ENCODE measurements around the gene NR5A1.

NR5A1 gene

GRCh38 chr9:124439686-124440243 lies 67.4 kb downstream of the NR5A1 start:
- no peak for DNase-seq
- no peaks in the 10 kb centered on the region for H3K36me3 ChIP-seq (ENCODE audit: control insufficient read depth in 4 of 4, insufficient read depth in 4 of 4, low read length in 3 of 4)
- peaks cover 0 to 4% (median 0%) of the 10 kb centered on the region in 5 experiments for H3K27me3 ChIP-seq (replicated peaks in 2 of 5; ENCODE audit: control insufficient read depth in 4 of 5, insufficient read depth in 5 of 5, low read length in 4 of 5)
- POLR2A ChIA-PET, result interaction anchor here (0.7 kb wide), 1 partner anchor 57 kb away, joined by 3 read pairs; no protein-coding TSS in a partner anchor
- peaks cover 0 to 10% (median 5%) of the 10 kb centered on the region in 4 experiments for H3K4me1 ChIP-seq (ENCODE audit: control extremely low read depth in 1 of 4, control insufficient read depth in 4 of 4, insufficient read depth in 4 of 4, low read length in 3 of 4)
- CTCF ChIA-PET, result interaction anchor here (1.1 to 1.6 kb wide), 5 partner anchors 10 to 97 kb away, joined by 3 to 9 read pairs (median 4); no protein-coding TSS in a partner anchor
- no peak overlapping the region for H3K27ac ChIP-seq (ENCODE audit: insufficient read depth in 1 of 2, low read depth in 1 of 2, low read length in 2 of 2, poor library complexity in 1 of 2, severe bottlenecking in 2 of 2)
- WGBS (ENCODE audit: insufficient coverage), result 93% methylated on average over 3 of the region's 6 CpGs
- H3K9me3 ChIP-seq (ENCODE audit: control extremely low read depth in 1 of 5, control insufficient read depth in 4 of 5, insufficient read depth in 2 of 5, low read depth in 1 of 5, low read length in 4 of 5), result peaks cover 0 to 5% (median 2%) of the 10 kb centered on the region in 5 experiments
- no peak overlapping the region for H3K4me3 ChIP-seq (ENCODE audit: control insufficient read depth in 1 of 7, extremely low read depth in 1 of 7, insufficient read depth in 4 of 7, low read depth in 2 of 7, low read length in 6 of 7)

- no CpG with 5 or more reads among the region's 1 CpG for WGBS (ENCODE audit: insufficient coverage)
- ChIA-PET CTCF (interaction anchor here (1.3 to 1.6 kb wide), 3 partner anchors 9 to 98 kb away, joined by 4 to 9 read pairs (median 4); no protein-coding TSS in a partner anchor), POLR2A (no interaction called here)
These were observed 68.1 kb downstream of the NR5A1 start for GRCh38 chr9:124439086-124439485.

GRCh38 chr9:124438091-124438490 lies 69.1 kb downstream of the NR5A1 start:
- Histone ChIP-seq H3K4me1 (ENCODE audit: control extremely low read depth in 1 of 4, control insufficient read depth in 4 of 4, insufficient read depth in 4 of 4, low read length in 3 of 4) (peaks cover 0 to 10% (median 5%) of the 10 kb centered on the region in 4 experiments), H3K9me3 (ENCODE audit: control extremely low read depth in 1 of 5, control insufficient read depth in 4 of 5, insufficient read depth in 2 of 5, low read depth in 1 of 5, low read length in 4 of 5) (peaks cover 0 to 5% (median 2%) of the 10 kb centered on the region in 5 experiments), H3K4me3 (ENCODE audit: control insufficient read depth in 1 of 7, extremely low read depth in 1 of 7, insufficient read depth in 4 of 7, low read depth in 2 of 7, low read length in 6 of 7) (no peak overlapping the region), H3K27ac (ENCODE audit: insufficient read depth in 1 of 2, low read depth in 1 of 2, low read length in 2 of 2, poor library complexity in 1 of 2, severe bottlenecking in 2 of 2) (no peak overlapping the region), H3K36me3 (ENCODE audit: control insufficient read depth in 4 of 4, insufficient read depth in 4 of 4, low read length in 3 of 4) (no peaks in the 10 kb centered on the region), H3K27me3 (replicated peaks in 2 of 5; ENCODE audit: control insufficient read depth in 4 of 5, insufficient read depth in 5 of 5, low read length in 4 of 5) (peaks cover 0 to 4% (median 0%) of the 10 kb centered on the region in 5 experiments)
- ChIA-PET POLR2A (no interaction called here), CTCF (interaction anchor here (1.2 kb wide), 1 partner anchor 18 kb away, joined by 3 read pairs; no protein-coding TSS in a partner anchor)
- 98% methylated on average over 9 of the region's 9 CpGs for WGBS (ENCODE audit: insufficient coverage)
- no peak for DNase-seq

More at GRCh38 chr9:124439086-124439485, 68.1 kb downstream of the NR5A1 start:
- Histone ChIP-seq H3K36me3 (ENCODE audit: control insufficient read depth in 4 of 4, insufficient read depth in 4 of 4, low read length in 3 of 4) (no peaks in the 10 kb centered on the region), H3K9me3 (ENCODE audit: control extremely low read depth in 1 of 5, control insufficient read depth in 4 of 5, insufficient read depth in 2 of 5, low read depth in 1 of 5, low read length in 4 of 5) (peaks cover 0 to 5% (median 2%) of the 10 kb centered on the region in 5 experiments), H3K4me1 (ENCODE audit: control extremely low read depth in 1 of 4, control insufficient read depth in 4 of 4, insufficient read depth in 4 of 4, low read length in 3 of 4) (peaks cover 0 to 10% (median 5%) of the 10 kb centered on the region in 4 experiments), H3K4me3 (ENCODE audit: control insufficient read depth in 1 of 7, extremely low read depth in 1 of 7, insufficient read depth in 4 of 7, low read depth in 2 of 7, low read length in 6 of 7) (no peak overlapping the region), H3K27ac (ENCODE audit: insufficient read depth in 1 of 2, low read depth in 1 of 2, low read length in 2 of 2, poor library complexity in 1 of 2, severe bottlenecking in 2 of 2) (no peak overlapping the region), H3K27me3 (replicated peaks in 2 of 5; ENCODE audit: control insufficient read depth in 4 of 5, insufficient read depth in 5 of 5, low read length in 4 of 5) (peaks cover 0 to 4% (median 0%) of the 10 kb centered on the region in 5 experiments)
- DNase-seq, result no peak

GRCh38 chr9:124437086-124437485 lies 70.1 kb downstream of the NR5A1 start:
- H3K9me3 ChIP-seq (ENCODE audit: control extremely low read depth in 1 of 5, control insufficient read depth in 4 of 5, insufficient read depth in 2 of 5, low read depth in 1 of 5, low read length in 4 of 5), result peaks cover 0 to 3% (median 2%) of the 10 kb centered on the region in 5 experiments
- H3K4me3 ChIP-seq (ENCODE audit: control insufficient read depth in 1 of 7, extremely low read depth in 1 of 7, insufficient read depth in 4 of 7, low read depth in 2 of 7, low read length in 6 of 7), result no peak overlapping the region
- DNase-seq, result no peak
- CTCF ChIA-PET, result interaction anchor here (3.3 kb wide), 1 partner anchor 17 kb away, joined by 13 read pairs; no protein-coding TSS in a partner anchor
- peaks cover 0 to 10% (median 5%) of the 10 kb centered on the region in 4 experiments for H3K4me1 ChIP-seq (ENCODE audit: control extremely low read depth in 1 of 4, control insufficient read depth in 4 of 4, insufficient read depth in 4 of 4, low read length in 3 of 4)
- POLR2A ChIA-PET, result no interaction called here
- no peaks in the 10 kb centered on the region for H3K36me3 ChIP-seq (ENCODE audit: control insufficient read depth in 4 of 4, insufficient read depth in 4 of 4, low read length in 3 of 4)
- 83% methylated on average over 1 of the region's 3 CpGs for WGBS (ENCODE audit: insufficient coverage)
- H3K27ac ChIP-seq (ENCODE audit: insufficient read depth in 1 of 2, low read depth in 1 of 2, low read length in 2 of 2, poor library complexity in 1 of 2, severe bottlenecking in 2 of 2), result no peak overlapping the region
- H3K27me3 ChIP-seq (replicated peaks in 2 of 5; ENCODE audit: control insufficient read depth in 4 of 5, insufficient read depth in 5 of 5, low read length in 4 of 5), result peaks cover 0 to 4% (median 0%) of the 10 kb centered on the region in 5 experiments

GRCh38 chr9:124436320-124436719 lies 70.9 kb downstream of the NR5A1 start:
- peaks cover 0 to 3% (median 2%) of the 10 kb centered on the region in 5 experiments for H3K9me3 ChIP-seq (ENCODE audit: control extremely low read depth in 1 of 5, control insufficient read depth in 4 of 5, insufficient read depth in 2 of 5, low read depth in 1 of 5, low read length in 4 of 5)
- peak in 1 of 3 donors; percentile 20 for DNase-seq
- no peak overlapping the region for H3K4me3 ChIP-seq (ENCODE audit: control insufficient read depth in 1 of 7, extremely low read depth in 1 of 7, insufficient read depth in 4 of 7, low read depth in 2 of 7, low read length in 6 of 7)
- ChIA-PET POLR2A (interaction anchor here (0.6 kb wide), 1 partner anchor 126 kb away, joined by 4 read pairs; no protein-coding TSS in a partner anchor), CTCF (interaction anchor here (1.1 to 3.3 kb wide), 3 partner anchors 12 to 74 kb away, joined by 3 to 13 read pairs (median 7); no protein-coding TSS in a partner anchor)
- H3K36me3 ChIP-seq (ENCODE audit: control insufficient read depth in 4 of 4, insufficient read depth in 4 of 4, low read length in 3 of 4), result no peaks in the 10 kb centered on the region
- peaks cover 0 to 7% (median 3%) of the 10 kb centered on the region in 4 experiments for H3K4me1 ChIP-seq (ENCODE audit: control extremely low read depth in 1 of 4, control insufficient read depth in 4 of 4, insufficient read depth in 4 of 4, low read length in 3 of 4)
- H3K27me3 ChIP-seq (replicated peaks in 2 of 5; ENCODE audit: control insufficient read depth in 4 of 5, insufficient read depth in 5 of 5, low read length in 4 of 5), result peaks cover 0 to 4% (median 0%) of the 10 kb centered on the region in 5 experiments
- no peak overlapping the region for H3K27ac ChIP-seq (ENCODE audit: insufficient read depth in 1 of 2, low read depth in 1 of 2, low read length in 2 of 2, poor library complexity in 1 of 2, severe bottlenecking in 2 of 2)

Measured in common myeloid progenitor, CD34-positive (primary cell).